HG03442 (cell line): ENCODE data around the gene PINK1.

Source experiments
- ATAC-seq: cut with Tn5 transposase; IDR thresholded peaks from one replicate; pipeline ENCODE4 v1.9.1; 2021; ENCODE audit warnings: mild to moderate bottlenecking, moderate library complexity; ENCODE audit not compliant: unreplicated experiment

The PINK1 gene

DNA sequence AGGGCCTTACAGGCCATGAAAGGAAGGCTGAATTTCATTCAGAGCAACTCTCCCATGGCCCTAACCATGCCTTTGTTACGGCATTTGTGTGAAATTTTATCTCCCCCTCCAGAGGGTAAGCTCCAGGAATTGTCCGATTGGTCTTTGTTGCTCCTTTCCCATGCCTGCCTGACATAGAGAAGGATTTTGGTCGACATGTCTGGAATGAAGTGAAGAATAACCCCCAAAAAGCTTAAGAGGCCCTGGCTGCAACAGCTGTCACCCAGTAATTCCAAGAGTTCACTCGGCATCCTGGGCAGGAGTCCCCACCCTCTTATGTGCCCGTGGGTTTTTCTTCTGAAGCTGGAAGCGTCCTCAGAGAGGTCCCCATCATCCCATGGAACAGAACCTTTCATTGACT, 23.7 kb upstream of the PINK1 start:
- ATAC-seq, result no peak

DNA sequence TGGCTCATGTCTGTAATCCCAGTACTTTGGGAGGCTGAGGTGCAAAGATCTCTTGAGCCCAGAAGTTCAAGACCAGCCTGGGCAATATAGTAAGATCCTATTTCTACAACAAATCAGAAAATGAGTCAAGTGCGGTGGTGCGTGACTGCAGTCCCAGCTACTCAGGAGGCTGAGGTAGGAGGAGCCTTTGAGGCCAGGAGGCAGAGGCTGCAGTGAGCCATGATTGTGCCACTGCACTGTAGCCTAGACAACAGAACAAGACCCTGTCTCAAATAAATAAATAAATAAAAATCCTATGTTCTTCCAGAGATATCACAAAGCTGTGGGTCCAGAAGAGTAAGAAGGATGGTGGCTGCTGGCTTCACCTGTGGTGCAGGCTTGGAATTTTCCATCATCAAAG, 22.3 kb upstream of the PINK1 start:
- no peak for ATAC-seq

DNA sequence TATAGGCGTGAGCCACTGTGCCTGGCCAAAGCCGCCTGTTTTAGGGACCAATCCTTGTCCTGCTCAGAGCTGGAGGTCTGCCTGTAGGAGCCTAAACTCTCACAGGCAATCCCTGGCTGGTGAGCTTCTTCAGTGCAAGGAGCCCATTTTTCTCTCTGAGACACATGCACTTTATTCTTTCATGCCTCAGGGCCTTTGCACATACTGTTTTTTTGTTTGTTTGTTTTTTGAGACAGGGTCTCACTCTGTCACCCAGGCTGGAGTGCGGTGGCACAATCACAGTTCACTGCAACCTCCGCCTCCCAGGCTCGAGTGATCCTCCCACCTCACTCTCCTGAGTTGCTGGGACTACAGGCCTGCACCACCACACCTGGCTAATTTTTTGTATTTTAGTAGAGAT, 21.6 kb upstream of the PINK1 start:
- ATAC-seq, result no peak

DNA sequence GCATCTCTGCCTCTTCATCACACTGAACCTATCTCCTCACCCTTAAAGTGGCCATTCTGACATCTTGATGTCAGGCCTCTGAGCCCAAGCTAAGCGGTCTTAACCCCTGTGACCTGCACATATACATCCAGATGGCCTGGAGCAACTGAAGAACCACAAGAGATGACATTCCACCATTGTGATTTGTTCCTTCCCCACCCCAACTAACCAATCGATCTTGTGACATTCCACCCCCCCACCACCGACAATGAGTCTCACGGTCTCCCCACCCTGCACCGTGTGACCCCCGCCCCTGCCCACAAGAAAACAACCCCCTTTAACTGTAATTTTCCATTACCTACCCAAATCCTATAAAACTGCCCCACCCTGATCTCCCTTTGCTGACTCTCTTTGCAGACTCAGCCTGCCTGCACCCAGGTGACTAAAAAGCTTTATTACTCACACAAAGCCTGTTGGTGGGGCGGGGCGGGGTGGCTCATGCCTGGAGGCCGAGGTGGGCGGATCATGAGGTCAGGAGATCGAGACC, 21.0 kb upstream of the PINK1 start:
- ATAC-seq, result no peak

DNA sequence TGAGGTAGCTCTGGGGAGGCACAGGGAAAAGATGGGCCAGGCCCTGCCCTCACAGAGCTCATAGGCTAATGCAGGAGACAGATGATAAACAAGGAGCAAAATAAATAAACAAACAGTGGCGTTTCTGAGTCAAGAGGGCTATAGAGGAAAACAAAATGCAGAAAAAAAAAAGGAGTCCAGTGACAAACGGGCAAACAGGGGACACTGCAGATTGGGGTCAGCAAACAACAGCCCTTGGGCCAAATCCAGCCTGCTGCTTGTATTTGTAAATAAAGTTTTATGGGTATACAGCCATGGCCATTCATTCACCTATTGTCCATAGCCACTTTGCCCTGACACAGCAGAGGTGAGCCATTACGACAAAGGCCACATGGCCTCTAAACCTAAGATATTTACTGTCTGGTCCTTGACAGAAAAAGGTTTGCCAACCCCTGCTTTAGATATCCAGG, 19.1 kb upstream of the PINK1 start:
- ATAC-seq, result no peak

DNA sequence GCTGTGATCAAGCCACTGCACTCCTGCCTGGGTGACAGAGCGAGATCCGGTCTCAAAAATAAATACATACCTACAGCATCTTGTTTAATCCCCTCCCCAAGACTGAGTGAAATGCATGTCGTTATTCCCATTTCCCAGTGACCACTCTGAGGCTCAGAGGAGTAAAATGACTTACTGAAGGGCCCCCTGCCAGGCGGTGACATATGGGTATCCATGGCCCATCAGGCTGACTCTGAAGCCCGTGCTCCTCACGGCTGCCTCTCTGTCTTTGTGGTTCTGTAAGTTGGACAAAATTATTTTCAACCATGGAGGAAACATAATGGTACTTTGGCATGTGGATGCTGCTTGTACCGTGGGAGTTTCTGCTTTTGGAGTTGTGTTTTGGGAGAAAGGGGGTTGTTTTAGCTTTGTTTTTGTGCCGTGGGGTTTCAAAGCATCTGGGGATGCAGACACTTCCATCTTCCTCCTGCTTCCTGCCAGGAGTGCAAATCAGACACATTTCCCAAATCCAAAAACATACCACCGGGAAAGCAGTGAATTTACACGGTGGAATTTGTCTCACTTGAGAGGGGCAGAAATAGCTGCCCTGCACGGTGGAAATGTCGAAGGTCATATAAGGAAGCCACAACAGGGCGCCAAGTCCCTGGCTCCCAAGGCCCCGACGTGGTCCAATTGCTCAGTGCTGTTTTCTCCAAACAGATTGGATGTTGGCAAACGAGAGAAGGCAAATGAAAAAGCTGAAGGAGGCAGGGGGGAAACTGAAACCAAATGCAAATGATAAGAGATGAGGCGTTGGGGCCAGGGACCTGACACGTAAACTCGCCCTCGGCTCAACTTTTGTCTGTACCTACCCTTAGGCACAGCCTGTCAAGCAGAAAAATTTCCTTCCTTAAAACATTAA, 17.1 kb upstream of the PINK1 start:
- no peak for ATAC-seq

DNA sequence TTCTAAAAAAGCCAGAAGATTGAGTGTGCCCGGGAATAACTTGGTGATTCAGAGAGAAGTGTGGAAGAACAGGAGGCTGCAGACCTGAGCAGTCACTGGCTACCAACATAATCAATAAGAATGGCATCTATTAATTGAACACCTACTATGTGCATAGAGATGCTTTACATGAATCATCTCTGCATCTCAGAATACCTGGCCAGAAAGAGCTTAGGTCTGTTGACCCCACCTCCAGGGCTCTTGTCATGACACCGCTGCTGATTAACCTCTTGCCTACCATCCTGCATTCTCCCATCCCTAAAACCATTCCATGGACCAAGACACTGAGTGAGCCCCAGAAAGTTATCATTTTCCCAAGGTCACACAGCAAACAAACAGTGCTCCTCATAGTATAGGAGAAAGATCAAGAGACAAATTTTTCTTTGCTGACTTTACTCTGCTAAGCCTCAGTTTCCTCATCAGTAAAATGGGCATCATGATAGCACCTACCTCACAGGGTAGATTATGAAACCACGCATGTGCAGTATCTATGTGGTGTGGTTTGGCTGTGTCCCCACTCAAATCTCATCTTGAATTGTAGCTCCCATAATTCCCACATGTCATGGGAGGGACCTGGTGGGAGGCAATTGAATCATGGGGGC, 16.3 kb upstream of the PINK1 start:
- no peak for ATAC-seq

DNA sequence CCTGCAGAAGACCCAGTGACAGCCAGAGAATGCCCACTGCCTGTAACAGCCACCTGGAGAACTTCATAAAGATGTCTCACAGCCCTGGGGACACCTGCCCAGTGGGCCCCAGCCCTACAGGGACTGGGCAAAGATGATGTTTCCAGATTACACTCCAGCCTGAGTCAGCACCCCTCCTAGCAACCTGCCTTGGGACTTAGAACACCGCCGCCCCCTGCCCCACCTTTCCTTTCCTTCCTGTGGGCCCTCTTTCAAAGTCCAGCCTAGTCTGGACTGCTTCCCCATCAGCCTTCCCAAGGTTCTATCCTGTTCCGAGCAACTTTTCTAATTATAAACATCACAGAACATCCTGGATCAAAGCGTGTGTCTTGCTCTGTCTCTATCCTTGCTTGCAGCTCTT, 14.7 kb upstream of the PINK1 start:
- no peak for ATAC-seq

DNA sequence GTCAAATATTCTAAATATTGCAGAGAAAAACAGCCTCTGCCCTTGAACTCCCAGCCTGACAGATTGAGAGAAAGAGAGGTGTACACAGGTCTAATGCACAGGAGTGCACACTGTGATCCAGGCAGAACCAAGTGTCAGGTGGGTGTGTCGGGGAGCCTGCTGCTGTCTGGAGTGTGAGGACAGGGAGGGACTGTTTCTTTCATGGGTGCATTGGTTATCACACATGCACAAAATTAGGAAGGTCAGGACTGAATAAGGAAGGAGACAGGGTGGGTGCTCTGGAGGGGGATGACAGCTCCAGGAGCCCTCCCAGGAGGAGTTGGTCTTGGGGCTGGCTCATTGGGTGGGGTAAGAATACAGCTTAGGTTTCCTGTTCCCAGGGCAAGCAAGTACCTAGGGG, 13.3 kb upstream of the PINK1 start:
- no peak for ATAC-seq

DNA sequence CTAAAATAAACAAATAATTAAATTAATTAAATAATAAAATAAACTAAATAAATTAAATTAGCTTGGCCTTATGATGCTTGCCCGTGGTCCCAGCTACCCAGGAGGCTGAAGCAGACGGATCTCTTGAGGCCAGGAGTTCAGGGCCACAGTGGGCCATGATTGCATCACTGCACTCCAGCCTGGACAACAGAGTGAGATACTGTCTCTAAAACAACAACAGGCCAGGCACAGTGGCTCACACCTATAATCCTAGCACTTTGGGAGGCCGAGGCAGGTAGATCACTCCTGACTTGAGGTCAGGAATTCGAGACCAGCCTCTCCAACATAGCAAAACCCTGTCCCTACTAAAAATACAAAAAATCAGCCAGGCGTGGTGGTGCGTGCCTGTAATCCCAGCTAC, 12.2 kb upstream of the PINK1 start:
- ATAC-seq, result no peak

DNA sequence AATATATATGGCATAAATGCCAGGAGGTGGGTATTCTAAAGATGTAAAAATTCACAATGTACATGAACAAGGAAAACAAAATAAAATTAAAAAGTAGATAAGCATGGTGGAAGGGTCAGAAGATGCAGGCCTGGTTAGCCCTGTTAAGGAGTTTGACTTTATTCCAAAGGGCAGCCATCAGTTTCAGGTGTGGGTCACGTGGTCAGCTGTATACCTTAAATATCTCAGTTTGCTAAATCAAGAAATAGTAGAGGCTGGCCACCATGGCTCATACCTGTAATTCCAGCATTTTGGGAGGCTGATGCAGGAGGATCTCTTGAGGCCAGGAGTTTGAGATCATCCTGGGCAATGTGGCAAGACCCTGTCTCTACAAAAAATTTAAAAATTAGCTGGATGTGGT, 8.5 kb upstream of the PINK1 start:
- ATAC-seq, result no peak

DNA sequence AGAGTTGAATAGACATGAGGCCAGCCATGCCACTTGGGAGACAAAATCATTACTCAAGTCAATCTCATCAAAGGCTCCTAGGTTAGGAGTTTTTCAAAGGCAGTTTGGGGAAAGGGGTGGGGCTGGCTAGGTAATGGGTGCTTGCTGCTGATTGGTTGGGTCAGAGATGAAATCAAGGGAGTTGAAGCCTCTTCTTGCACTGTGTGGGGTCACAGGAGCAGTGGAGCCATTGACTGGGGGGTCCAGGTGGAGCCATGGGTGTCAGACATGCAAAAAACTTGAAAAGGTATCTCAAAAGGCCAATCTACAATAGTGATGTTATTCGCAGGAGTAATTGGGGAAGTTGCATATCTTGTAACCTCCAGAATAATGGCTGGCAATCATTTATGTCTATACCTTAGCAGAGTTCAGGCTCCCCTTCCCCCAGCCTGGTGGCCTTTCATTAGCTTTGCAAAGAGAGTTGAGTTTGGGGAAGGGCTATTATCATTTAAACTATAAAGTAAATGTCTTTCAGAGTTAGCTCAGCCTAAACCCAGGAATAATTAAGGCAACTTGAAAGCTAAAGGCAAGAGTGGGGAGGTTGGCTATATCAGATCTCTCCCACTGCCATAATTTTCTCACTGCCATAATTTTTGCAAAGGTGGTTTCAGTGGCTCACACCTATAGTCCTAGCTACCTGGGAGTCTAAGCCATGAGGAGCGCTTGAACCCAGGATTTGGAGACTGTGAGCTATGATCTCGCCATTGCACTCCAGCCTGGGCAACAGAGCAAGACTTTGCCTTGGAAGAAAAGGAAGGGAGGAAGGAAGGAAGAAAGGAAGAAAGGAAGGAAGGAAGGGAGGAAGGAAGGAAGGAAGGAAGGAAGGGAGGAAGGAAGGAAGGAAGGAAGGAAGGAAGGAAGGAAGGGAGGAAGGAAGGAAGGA, 7.8 kb upstream of the PINK1 start:
- no peak for ATAC-seq

DNA sequence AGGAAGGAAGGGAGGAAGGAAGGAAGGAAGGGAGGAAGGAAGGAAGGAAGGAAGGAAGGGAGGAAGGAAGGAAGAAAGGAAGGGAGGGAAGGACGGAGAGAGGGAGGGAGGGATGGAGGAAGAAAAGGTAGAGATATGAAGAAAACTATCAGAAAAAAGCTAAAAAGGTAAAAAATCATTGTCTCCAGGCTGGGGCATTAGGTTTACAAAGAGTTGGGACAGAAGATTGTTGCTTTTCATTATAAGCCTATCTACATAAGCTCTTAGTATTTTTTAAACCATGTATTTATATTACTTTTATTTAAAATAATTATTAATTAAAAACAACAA, 7.2 kb upstream of the PINK1 start:
- no peak for ATAC-seq

DNA sequence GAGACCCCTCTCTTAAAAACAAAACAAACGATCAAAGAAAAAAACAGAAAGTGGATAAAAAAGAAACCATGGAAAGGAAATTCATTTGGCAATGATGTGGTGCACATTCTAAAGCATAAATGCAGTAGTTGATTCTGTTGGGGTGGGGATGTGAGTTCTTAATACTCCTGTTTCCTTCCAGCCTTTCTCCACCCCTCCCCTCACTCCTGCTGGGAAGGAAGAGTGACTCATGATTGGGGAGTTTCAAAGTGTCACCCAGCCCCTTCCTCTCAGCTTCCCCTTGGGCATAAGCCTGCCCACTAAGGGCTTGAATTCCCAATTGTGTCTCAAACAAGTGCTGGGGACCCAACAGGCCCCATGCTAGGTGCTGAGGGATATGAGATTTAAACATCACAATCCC, 6.7 kb upstream of the PINK1 start:
- ATAC-seq, result no peak

DNA sequence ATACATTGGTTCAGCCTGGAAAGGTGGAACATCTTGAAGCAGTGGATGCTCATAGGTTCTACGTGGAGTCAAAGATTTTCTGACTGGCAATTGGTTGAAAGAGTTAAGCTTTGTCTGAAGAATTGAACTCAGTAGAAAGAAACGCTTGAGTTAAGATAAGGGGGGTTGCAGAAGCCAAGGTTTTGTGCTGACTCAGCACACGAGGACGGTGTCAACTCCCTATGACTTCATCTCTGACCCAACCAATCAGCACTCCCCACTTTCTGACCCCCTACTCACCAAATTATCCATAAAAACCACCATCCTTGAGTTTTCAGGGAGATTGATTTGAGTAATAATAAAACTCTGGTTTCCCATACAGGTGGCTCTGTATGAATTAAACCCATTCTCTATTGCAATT, 2.5 kb upstream of the PINK1 start:
- no peak for ATAC-seq

DNA sequence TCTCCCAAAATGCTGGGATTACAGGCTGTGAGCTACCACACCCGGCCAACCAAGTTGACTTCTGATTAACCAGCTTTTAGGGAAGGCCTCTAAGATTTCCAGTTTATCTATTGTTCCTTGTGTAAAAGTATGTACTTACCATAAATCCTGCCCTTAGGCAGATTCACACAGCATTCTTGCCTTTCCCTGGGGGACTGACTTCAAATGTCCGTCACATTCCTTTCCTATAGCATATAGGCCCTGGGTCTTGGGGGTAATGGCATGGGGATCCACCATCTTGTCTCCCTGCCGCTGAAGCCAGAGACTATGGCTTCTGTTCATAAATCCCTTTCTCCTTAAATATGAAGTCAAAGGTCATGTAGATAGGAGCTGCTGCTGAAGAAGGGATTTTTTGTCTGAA, 872 bp upstream of the PINK1 start:
- no peak for ATAC-seq

DNA sequence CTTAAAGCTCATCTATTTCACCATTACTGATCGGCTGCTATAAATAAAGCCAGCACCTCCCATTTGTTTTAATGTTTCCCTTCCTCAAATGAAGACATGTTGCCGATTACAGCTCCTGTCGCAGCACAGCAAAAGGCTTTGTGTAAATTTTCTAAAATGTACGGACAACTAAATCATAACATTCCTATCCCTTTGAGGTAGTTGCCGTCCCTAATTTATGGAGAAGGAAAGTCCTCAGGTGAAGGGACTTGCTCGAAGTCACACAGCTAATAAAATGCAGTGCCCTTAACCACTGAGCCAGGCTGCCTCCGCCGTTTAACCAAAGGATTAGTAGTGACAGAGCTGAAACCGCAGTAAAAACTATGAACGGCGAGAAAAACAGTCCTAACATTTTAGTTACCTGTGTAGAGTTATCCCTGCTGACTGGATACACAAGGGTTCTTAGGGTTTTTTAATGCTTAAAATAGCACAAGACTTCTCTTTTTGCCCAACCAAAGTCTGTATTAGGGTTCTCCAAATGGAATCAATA, 871 bp downstream of the PINK1 start:
- no peak for ATAC-seq

DNA sequence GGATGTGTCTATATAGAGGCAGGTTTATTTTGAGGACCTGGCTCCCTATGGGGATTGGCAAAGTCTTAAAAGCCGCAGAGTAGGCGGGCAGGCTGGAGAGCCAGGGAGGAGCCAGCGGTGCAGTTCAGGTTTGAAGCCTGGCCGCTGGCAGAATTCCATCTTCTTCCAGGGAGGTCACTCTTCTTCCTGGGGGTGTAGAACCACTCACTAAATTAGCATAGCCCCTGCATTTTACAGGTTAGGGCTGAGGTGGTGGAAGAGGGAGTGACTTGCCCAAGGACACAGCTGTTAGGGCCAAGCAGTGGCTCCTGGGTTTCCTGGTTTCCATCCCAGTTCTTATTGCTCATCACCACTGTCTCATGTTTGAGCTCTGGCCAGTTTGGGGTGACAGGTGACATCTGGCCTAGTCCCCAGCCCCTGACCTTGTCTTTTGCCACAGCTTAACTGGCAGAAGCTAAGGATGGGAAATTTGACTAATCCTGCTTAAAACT, 1.4 kb downstream of the PINK1 start:
- no peak for ATAC-seq

DNA sequence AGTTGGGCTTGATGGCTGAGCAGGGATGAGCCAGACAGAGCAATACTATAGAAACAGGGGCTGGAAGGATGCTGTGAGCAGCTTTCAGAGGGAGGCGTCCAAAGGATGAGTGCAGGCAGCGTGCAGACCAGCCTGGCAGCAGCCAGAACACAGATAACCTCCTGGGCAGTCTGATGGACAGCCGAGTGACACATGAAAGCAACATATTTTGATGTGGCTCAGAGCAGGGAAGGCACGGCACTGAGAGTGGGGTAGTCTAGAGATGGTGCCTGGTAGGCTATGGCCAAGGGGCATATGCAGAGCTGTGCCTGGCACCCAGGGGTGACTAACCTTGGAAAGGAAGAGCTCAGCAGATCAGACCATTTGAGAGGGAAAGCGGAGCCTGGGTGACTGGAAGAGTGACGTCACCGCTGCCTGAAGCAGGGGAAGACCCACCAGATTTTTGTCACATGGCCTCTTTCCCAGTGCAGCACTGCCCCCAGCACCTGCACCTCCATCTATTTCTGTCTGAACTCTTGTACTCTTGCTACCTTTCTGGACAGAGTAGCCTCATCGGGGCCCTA, 3.6 kb downstream of the PINK1 start:
- ATAC-seq, result no peak

DNA sequence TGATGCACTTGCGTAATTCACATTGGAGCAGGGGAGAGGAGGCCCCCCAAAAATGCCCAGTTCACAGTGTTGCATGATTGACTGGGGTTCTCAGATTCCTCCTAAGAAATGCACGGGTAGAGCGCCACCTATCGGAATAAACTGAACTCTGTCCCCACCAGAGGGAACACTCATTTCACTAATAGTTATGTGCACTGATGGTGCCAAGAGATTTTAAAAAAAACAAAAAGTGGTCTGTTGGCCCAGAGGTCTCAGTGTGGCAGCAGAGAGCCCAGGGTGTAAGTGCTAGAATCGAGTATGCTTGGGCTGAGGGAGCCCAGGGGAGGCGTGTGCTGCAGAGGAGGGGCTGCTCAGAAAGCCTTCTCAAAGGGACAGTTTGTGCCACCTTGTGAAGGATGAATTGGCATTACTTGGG, 6.9 kb downstream of the PINK1 start:
- ATAC-seq, result no peak

DNA sequence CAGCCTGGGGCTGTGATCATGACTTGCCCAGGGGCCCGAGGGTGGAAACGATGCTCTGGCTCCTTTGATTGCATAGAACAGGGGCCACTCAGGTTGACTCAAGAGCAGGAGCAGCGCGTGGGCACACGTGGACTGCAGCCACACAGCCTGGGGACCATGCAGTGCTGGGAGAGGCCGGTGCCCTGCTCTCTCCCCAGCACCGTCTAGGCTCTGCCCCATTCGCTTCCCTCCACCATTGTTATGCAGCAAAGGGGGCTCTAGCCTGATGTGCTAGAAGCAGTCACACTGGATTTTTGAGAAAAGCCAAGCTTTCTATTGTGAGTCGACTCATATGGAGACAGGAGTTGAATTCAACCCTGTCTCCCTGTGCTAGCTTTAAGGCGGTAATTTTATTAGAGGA, 8.7 kb downstream of the PINK1 start:
- no peak for ATAC-seq
